HCT116 (cell line): ENCODE measurements around the gene ABCC1. TPM values are rescaled to one million over a fixed set of nuclear protein-coding genes. Genes with fewer than 3 reads are reported as not detected.

Experiments
- ATAC-seq: fragments of 200-7000 bp; cut with Tn5 transposase; 2 replicates; pipeline ENCODE4 v1.9.1; 2020; ENCODE audit warnings: mild to moderate bottlenecking, moderate library complexity
- BruUV-seq: library from RNA; stranded (reverse); fragments of 400-500 nt; replicated peaks from 2 replicates; lab custom pipeline; 2021; lab: Mats Ljungman, UMichigan
- CTCF ChIA-PET: fragments of 300-600 bp; sonication (Branson Sonifier 250); formaldehyde crosslinking; loops from one replicate; lab custom pipeline; 2021; ENCODE audit warnings: antibody characterized with exemption; lab: Charles Lee
- POLR2A ChIA-PET: fragments of 300-600, 350-600 bp; sonication (Branson Sonifier 250); formaldehyde crosslinking; loops from one replicate; lab custom pipeline; 2021; ENCODE audit warnings: antibody characterized with exemption; lab: Charles Lee
- RAD21 ChIA-PET, 2 experiments: fragments of 300-600 bp; sonication (Branson Sonifier 250); formaldehyde crosslinking; loops; one replicate each; lab custom pipeline; 2023; ENCODE audit warnings: low total read pairs in 2 of 2; ENCODE audit not compliant: uncharacterized antibody in 2 of 2, unreplicated experiment in 2 of 2, low non-redundant PET in 1 of 2; lab: Charles Lee
- DNase-seq: peaks from one replicate; pipeline ENCODE4 v3.0.0-alpha.2; 2010; ENCODE audit warnings: low read depth, low spot score
- H2AFZ ChIP-seq: fragments of 200-600 bp; shearing (Covaris generic), sonication (generic); 2 replicates; pipeline ENCODE4 v1.6.1; 2017; ENCODE audit warnings: low read depth, mixed run types, mixed read lengths, antibody characterized with exemption, low read length; ENCODE audit not compliant: poor library complexity, severe bottlenecking
- H3K27ac ChIP-seq: 2 replicates; pipeline ENCODE4 v1.5.1; 2012; ENCODE audit warnings: low read depth, low read length
- H3K27me3 ChIP-seq: fragments of 200-600 bp; sonication (generic); 2 replicates; pipeline ENCODE4 v1.6.1; 2016; ENCODE audit warnings: mixed run types, low read length, mixed read lengths; ENCODE audit not compliant: insufficient read depth
- H3K36me3 ChIP-seq, 2 experiments: fragments of 200-500 bp in 1 of 2; fragments of 200-600 bp in 1 of 2; sonication (Bioruptor generic) in 1 of 2; sonication (generic) in 1 of 2; 2 replicates each; pipeline versions ENCODE4 v1.5.1 to v1.6.1; 2014 to 2016; ENCODE audit warnings: low read length in 2 of 2, inconsistent platforms in 1 of 2, mixed read lengths in 1 of 2, mixed run types in 1 of 2; ENCODE audit not compliant: insufficient read depth in 2 of 2, control insufficient read depth in 1 of 2
- H3K4me1 ChIP-seq, 2 experiments: fragments of 200-600 bp in 1 of 2; sonication (generic) in 1 of 2; 2 replicates each; pipeline versions ENCODE4 v1.5.1 to v1.6.1; 2012 to 2017; ENCODE audit warnings: low read length in 2 of 2, inconsistent platforms in 1 of 2, mild to moderate bottlenecking in 1 of 2, mixed read lengths in 1 of 2, mixed run types in 1 of 2, moderate library complexity in 1 of 2; ENCODE audit not compliant: insufficient read depth in 2 of 2, control insufficient read depth in 1 of 2
- H3K4me2 ChIP-seq: fragments of 200-600 bp; sonication (generic); 2 replicates; pipeline ENCODE4 v1.6.1; 2017; ENCODE audit warnings: mixed run types, low read length, mixed read lengths
- H3K4me3 ChIP-seq, 2 experiments: fragments of 200-600 bp in 1 of 2; sonication (generic) in 1 of 2; replicated peaks in 1 of 2; 2 replicates each; pipeline ENCODE4 v1.5.1; 2011 to 2016; ENCODE audit warnings: low read length in 2 of 2, control low read depth in 1 of 2, low read depth in 1 of 2, mild to moderate bottlenecking in 1 of 2, mixed read lengths in 1 of 2, mixed run types in 1 of 2
- H3K79me2 ChIP-seq: fragments of 200-600 bp; sonication (generic); 2 replicates; pipeline ENCODE4 v1.6.1; 2017; ENCODE audit warnings: mild to moderate bottlenecking, mixed run types, low read length, moderate library complexity, mixed read lengths; ENCODE audit not compliant: insufficient read depth
- H3K9ac ChIP-seq: fragments of 200-600 bp; sonication (generic); 2 replicates; pipeline ENCODE4 v1.6.1; 2016; ENCODE audit warnings: low read length, mixed read lengths
- H3K9me2 ChIP-seq: fragments of 200-600 bp; sonication (generic), shearing (Covaris generic); 2 replicates; pipeline ENCODE4 v1.6.1; 2017; ENCODE audit warnings: mixed run types, mild to moderate bottlenecking, moderate library complexity; ENCODE audit not compliant: insufficient read depth
- H3K9me3 ChIP-seq, 2 experiments: fragments of 200-500 bp in 1 of 2; fragments of 200-600 bp in 1 of 2; sonication (Bioruptor generic) in 1 of 2; sonication (generic) in 1 of 2; 2 replicates each; pipeline ENCODE4 v1.6.1; 2014 to 2017; ENCODE audit warnings: low read length in 2 of 2, mixed read lengths in 2 of 2, inconsistent platforms in 1 of 2, low read depth in 1 of 2, mild to moderate bottlenecking in 1 of 2, mixed run types in 1 of 2, moderate library complexity in 1 of 2; ENCODE audit not compliant: control insufficient read depth in 1 of 2, insufficient read depth in 1 of 2
- H4K20me1 ChIP-seq: fragments of 200-600 bp; sonication (generic), shearing (Covaris generic); 2 replicates; pipeline ENCODE4 v1.6.1; 2017; ENCODE audit warnings: mixed run types, mild to moderate bottlenecking, moderate library complexity; ENCODE audit not compliant: insufficient read depth
- CBX3 ChIP-seq: IDR thresholded peaks from 2 replicates; pipeline ENCODE4 v1.6.1; 2012; ENCODE audit warnings: low read depth
- CEBPB ChIP-seq: IDR thresholded peaks from 2 replicates; pipeline ENCODE4 v1.6.1; 2012; ENCODE audit warnings: low read depth
- EGR1 ChIP-seq: IDR thresholded peaks from 2 replicates; pipeline ENCODE4 v1.6.1; 2012; ENCODE audit warnings: low read depth
- ELF1 ChIP-seq: IDR thresholded peaks from 2 replicates; pipeline ENCODE4 v1.6.1; 2012; ENCODE audit warnings: low read depth, borderline replicate concordance
- EZH2 ChIP-seq: fragments of 200-600 bp; sonication (generic); IDR thresholded peaks from 2 replicates; pipeline ENCODE4 v1.6.1; 2017; ENCODE audit warnings: antibody characterized with exemption, mixed run types
- EZH2phosphoT487 ChIP-seq: fragments of 200-600 bp; IDR thresholded peaks from 2 replicates; pipeline ENCODE4 v1.6.1; 2018; ENCODE audit warnings: antibody characterized with exemption, borderline replicate concordance
- FOSL1 ChIP-seq: IDR thresholded peaks from 2 replicates; pipeline ENCODE4 v1.6.1; 2012; ENCODE audit warnings: low read depth
- JUND ChIP-seq: IDR thresholded peaks from 2 replicates; pipeline ENCODE4 v1.6.1; 2012
- POLR2A ChIP-seq: IDR thresholded peaks from 2 replicates; pipeline ENCODE4 v1.7.0; 2011; ENCODE audit warnings: borderline replicate concordance; ENCODE audit not compliant: insufficient read depth, insufficient read length; ENCODE audit errors: extremely low read depth
- RAD21 ChIP-seq: IDR thresholded peaks from 2 replicates; pipeline ENCODE4 v1.6.1; 2012; ENCODE audit warnings: low read depth, mild to moderate bottlenecking
- SIN3A ChIP-seq: IDR thresholded peaks from 2 replicates; pipeline ENCODE4 v1.6.1; 2012; ENCODE audit warnings: low read depth
- SP1 ChIP-seq: IDR thresholded peaks from 2 replicates; pipeline ENCODE4 v1.6.1; 2012; ENCODE audit warnings: low read depth
- SRF ChIP-seq: IDR thresholded peaks from 2 replicates; pipeline ENCODE4 v1.6.1; 2012; ENCODE audit warnings: low read depth
- TCF7L2 ChIP-seq: IDR thresholded peaks from 2 replicates; pipeline ENCODE4 v1.7.0; 2011; ENCODE audit warnings: borderline replicate concordance, inconsistent platforms; ENCODE audit not compliant: insufficient read depth, insufficient read length; ENCODE audit errors: extremely low read depth
- ZFX ChIP-seq: fragments of 450-650 bp; IDR thresholded peaks from 2 replicates; pipeline ENCODE4 v1.6.1; 2017
- ZNF274 ChIP-seq: fragments of 200-500 bp; sonication (Bioruptor generic); IDR thresholded peaks from 2 replicates; pipeline ENCODE4 v1.6.1; 2014; ENCODE audit warnings: mild to moderate bottlenecking, low read depth, low read length, inconsistent platforms
- intact Hi-C: fragments of 100-400 bp; cut with micrococcal nuclease; formaldehyde crosslinking; loops from 2 replicates; pipeline ENCODE4 v1.10.0; 2022
- total RNA-seq: library from RNA; stranded (reverse); gene quantifications from one replicate; pipeline ENCODE4 v1.2.1, GENCODE V29; 2021; ENCODE audit not compliant: unreplicated experiment
- TF ChIP-seq, protein P1 (sequence below): IDR thresholded peaks from 2 replicates; pipeline ENCODE4 v1.6.1; 2011; ENCODE audit warnings: mild to moderate bottlenecking, low read length, moderate library complexity; ENCODE audit not compliant: insufficient replicate concordance; ENCODE audit errors: extremely low read depth
- TF ChIP-seq, protein P2 (sequence below): IDR thresholded peaks from 2 replicates; pipeline ENCODE4 v1.6.1; 2012
- TF ChIP-seq, protein P3 (sequence below): IDR thresholded peaks from 2 replicates; pipeline ENCODE4 v1.6.1; 2012; ENCODE audit warnings: low read depth
- TF ChIP-seq, protein P4 (sequence below), 3 experiments: fragments of 200-600 bp in 1 of 3; sonication (generic) in 1 of 3; IDR thresholded peaks in 2 of 3; conservative IDR thresholded peaks in 1 of 3; 2 replicates each; pipeline ENCODE4 v1.5.1; 2012 to 2017; ENCODE audit warnings: low read depth in 2 of 3, low read length in 2 of 3, antibody characterized with exemption in 1 of 3, borderline replicate concordance in 1 of 3, control low read depth in 1 of 3, mild to moderate bottlenecking in 1 of 3, mixed read lengths in 1 of 3, mixed run types in 1 of 3, moderate library complexity in 1 of 3; ENCODE audit not compliant: insufficient read depth in 1 of 3

ABCC1 gene
- total RNA-seq, 1 experiment from 2014 or later, result 61.9 TPM

DNA sequence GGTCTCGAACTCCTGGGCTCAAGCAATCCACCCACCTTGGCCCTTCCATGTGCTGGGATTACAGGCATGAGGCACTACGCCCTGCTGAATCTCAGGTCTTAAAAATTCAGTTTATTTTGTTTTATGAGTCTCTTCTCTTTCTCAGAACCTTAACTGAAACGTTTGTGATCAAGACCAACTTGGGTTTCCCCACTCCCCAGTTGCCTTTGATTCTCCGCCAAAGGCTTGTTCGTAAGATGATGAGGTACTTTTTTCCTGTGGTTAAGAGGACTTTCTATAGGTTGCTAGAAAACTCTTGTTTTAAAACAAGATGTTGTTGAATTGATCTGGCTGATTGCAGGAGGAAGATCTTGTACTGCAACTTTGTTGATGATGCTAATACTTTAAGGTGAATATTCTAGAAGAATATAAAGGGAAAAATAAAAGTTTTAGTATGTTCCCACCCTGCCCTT lies 11.7 kb downstream of the ABCC1 start:
- POLR2A ChIA-PET, result no interaction called here
- H4K20me1 ChIP-seq, result peaks cover 3% of the 10 kb centered on the region; the same call in 1 of the 2 replicates

More for the DNA sequence above, 11.7 kb downstream of the ABCC1 start:
- intact Hi-C loops, result no loop called here
- Histone ChIP-seq H3K79me2 (peaks cover 99% of the 10 kb centered on the region), H3K9me3 (no peaks in the 10 kb centered on the region), H3K9ac (no peak overlapping the region), H3K4me2 (no peak overlapping the region), H3K9me2 (no peaks in the 10 kb centered on the region), H3K4me3 (no peak overlapping the region), H3K4me1 (peaks cover 37 to 67% of the 10 kb centered on the region in 2 experiments), H3K36me3 (peaks cover 0 to 14% of the 10 kb centered on the region in 2 experiments; a peak in 2 of 4 replicates), H3K27ac (no peak overlapping the region), H3K27me3 (no peaks in the 10 kb centered on the region), H2AFZ (no peak overlapping the region)
- TF ChIP-seq SRF, result no peak
- TF ChIP-seq CEBPB, result no peak
- no peak for TF ChIP-seq TCF7L2
- TF ChIP-seq ZNF274, result no peak
- TF ChIP-seq ZFX, result no peak
- no peak for TF ChIP-seq ELF1
- TF ChIP-seq JUND, result no peak
- no peak for TF ChIP-seq RAD21
- TF ChIP-seq, protein P1, sequence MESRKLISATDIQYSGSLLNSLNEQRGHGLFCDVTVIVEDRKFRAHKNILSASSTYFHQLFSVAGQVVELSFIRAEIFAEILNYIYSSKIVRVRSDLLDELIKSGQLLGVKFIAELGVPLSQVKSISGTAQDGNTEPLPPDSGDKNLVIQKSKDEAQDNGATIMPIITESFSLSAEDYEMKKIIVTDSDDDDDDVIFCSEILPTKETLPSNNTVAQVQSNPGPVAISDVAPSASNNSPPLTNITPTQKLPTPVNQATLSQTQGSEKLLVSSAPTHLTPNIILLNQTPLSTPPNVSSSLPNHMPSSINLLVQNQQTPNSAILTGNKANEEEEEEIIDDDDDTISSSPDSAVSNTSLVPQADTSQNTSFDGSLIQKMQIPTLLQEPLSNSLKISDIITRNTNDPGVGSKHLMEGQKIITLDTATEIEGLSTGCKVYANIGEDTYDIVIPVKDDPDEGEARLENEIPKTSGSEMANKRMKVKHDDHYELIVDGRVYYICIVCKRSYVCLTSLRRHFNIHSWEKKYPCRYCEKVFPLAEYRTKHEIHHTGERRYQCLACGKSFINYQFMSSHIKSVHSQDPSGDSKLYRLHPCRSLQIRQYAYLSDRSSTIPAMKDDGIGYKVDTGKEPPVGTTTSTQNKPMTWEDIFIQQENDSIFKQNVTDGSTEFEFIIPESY, result no peak
- no peak for TF ChIP-seq EGR1
- TF ChIP-seq, protein P2, sequence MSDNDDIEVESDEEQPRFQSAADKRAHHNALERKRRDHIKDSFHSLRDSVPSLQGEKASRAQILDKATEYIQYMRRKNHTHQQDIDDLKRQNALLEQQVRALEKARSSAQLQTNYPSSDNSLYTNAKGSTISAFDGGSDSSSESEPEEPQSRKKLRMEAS, result no peak
- no peak for TF ChIP-seq CBX3
- TF ChIP-seq EZH2phosphoT487, result no peak
- TF ChIP-seq, protein P3, sequence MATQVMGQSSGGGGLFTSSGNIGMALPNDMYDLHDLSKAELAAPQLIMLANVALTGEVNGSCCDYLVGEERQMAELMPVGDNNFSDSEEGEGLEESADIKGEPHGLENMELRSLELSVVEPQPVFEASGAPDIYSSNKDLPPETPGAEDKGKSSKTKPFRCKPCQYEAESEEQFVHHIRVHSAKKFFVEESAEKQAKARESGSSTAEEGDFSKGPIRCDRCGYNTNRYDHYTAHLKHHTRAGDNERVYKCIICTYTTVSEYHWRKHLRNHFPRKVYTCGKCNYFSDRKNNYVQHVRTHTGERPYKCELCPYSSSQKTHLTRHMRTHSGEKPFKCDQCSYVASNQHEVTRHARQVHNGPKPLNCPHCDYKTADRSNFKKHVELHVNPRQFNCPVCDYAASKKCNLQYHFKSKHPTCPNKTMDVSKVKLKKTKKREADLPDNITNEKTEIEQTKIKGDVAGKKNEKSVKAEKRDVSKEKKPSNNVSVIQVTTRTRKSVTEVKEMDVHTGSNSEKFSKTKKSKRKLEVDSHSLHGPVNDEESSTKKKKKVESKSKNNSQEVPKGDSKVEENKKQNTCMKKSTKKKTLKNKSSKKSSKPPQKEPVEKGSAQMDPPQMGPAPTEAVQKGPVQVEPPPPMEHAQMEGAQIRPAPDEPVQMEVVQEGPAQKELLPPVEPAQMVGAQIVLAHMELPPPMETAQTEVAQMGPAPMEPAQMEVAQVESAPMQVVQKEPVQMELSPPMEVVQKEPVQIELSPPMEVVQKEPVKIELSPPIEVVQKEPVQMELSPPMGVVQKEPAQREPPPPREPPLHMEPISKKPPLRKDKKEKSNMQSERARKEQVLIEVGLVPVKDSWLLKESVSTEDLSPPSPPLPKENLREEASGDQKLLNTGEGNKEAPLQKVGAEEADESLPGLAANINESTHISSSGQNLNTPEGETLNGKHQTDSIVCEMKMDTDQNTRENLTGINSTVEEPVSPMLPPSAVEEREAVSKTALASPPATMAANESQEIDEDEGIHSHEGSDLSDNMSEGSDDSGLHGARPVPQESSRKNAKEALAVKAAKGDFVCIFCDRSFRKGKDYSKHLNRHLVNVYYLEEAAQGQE, result no peak
- TF ChIP-seq SIN3A, result no peak
- TF ChIP-seq, protein P4, sequence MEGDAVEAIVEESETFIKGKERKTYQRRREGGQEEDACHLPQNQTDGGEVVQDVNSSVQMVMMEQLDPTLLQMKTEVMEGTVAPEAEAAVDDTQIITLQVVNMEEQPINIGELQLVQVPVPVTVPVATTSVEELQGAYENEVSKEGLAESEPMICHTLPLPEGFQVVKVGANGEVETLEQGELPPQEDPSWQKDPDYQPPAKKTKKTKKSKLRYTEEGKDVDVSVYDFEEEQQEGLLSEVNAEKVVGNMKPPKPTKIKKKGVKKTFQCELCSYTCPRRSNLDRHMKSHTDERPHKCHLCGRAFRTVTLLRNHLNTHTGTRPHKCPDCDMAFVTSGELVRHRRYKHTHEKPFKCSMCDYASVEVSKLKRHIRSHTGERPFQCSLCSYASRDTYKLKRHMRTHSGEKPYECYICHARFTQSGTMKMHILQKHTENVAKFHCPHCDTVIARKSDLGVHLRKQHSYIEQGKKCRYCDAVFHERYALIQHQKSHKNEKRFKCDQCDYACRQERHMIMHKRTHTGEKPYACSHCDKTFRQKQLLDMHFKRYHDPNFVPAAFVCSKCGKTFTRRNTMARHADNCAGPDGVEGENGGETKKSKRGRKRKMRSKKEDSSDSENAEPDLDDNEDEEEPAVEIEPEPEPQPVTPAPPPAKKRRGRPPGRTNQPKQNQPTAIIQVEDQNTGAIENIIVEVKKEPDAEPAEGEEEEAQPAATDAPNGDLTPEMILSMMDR (IDR thresholded peaks at IDR 0.05 in 2 of 3, conservative IDR thresholded peaks at IDR 0.05 in 1 of 3; ENCODE audit: borderline replicate concordance in 1 of 3, insufficient read depth in 1 of 3, low read depth in 2 of 3, low read length in 2 of 3), result no peak
- no peak for TF ChIP-seq SP1
- TF ChIP-seq FOSL1, result no peak
- TF ChIP-seq POLR2A, result no peak
- no peak for TF ChIP-seq EZH2
- BruUV-seq, result no TSS peak
- CTCF ChIA-PET, result no interaction called here
- DNase-seq, result no peak
- no peak for ATAC-seq
- RAD21 ChIA-PET, result no interaction called here
